Measurements from ENCODE around the gene CLSTN1.
"Not testable (repeated sequence)": the region's sequence is repeated elsewhere in the genome, so short reads cannot be mapped to it uniquely, and the experiment has no call there.

The CLSTN1 gene

DNA sequence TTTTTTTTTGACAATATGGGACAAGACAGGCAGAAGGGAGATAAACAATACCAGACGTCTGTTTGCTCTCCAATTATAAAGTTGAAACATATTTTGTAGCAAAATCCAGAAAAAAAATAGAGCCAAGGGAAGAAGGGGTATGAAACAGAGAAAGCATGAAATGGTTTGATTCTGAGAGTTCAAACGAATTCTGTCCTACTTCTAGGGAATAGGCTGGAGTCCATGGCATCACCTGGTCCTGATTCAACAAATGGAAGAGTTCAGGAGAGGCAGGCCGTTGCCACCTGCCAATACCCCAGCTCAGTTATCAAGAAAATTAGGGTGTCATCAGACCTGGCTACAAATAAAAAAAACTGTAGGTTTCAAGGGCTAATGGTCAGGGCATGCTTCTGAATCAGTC, 71.8 kb downstream of the CLSTN1 start:
- H4K12ac ChIP-seq (ENCODE audit: low read depth, low read length): no peak overlapping the region
- H3K36me3 ChIP-seq (ENCODE audit: control insufficient read depth in 1 of 2, insufficient read depth in 2 of 2, low read length in 2 of 2): peaks cover 11 to 20% of the 10 kb centered on the region in 2 experiments
- H3K4me3 ChIP-seq (ENCODE audit: low read depth, low read length): no peak overlapping the region
- H3K27ac ChIP-seq (ENCODE audit: low read depth, low read length): no peak overlapping the region
- H3K9me3 ChIP-seq (ENCODE audit: insufficient read depth, low read depth, low read length): peaks cover 3% of the 10 kb centered on the region
- no peaks in the 10 kb centered on the region for H3K79me2 ChIP-seq (ENCODE audit: control insufficient read depth, insufficient read depth, low read length, poor library complexity)
- DNase-seq: no peak
- H3K23ac ChIP-seq (ENCODE audit: low read length): no peak overlapping the region
- no peak overlapping the region for H3K18ac ChIP-seq (ENCODE audit: low read length)
- no peak overlapping the region for H3K14ac ChIP-seq (ENCODE audit: low read length)
- H2AFZ ChIP-seq (ENCODE audit: insufficient read depth, low read length, poor library complexity): no peak overlapping the region
- no peak overlapping the region for H2AK5ac ChIP-seq (ENCODE audit: low read length)
- H3K4ac ChIP-seq (ENCODE audit: low read depth, low read length): no peak overlapping the region
- no peak overlapping the region for H2BK12ac ChIP-seq (ENCODE audit: low read length)
- no peak overlapping the region for H3K4me2 ChIP-seq (ENCODE audit: low read length)
- WGBS (ENCODE audit: extremely low coverage, insufficient coverage, insufficient read length): no CpG with 5 or more reads among the region's 3 CpGs
- H3K79me1 ChIP-seq (ENCODE audit: low read length): no peaks in the 10 kb centered on the region
- no peaks in the 10 kb centered on the region for H3K27me3 ChIP-seq (ENCODE audit: insufficient read depth, low read length)
- no peak overlapping the region for H3K9ac ChIP-seq (ENCODE audit: low read length)
- no peak overlapping the region for H2BK5ac ChIP-seq (ENCODE audit: low read depth, low read length, poor library complexity)
- no peak overlapping the region for H4K91ac ChIP-seq (ENCODE audit: low read depth, low read length)
- H2BK120ac ChIP-seq (ENCODE audit: insufficient read depth, low read length, poor library complexity): no peak overlapping the region
- H4K8ac ChIP-seq (ENCODE audit: low read depth, low read length): no peak overlapping the region
- peaks cover 0 to 4% of the 10 kb centered on the region in 2 experiments for H3K4me1 ChIP-seq (ENCODE audit: control insufficient read depth in 1 of 2, insufficient read depth in 2 of 2, low read length in 2 of 2)

DNA sequence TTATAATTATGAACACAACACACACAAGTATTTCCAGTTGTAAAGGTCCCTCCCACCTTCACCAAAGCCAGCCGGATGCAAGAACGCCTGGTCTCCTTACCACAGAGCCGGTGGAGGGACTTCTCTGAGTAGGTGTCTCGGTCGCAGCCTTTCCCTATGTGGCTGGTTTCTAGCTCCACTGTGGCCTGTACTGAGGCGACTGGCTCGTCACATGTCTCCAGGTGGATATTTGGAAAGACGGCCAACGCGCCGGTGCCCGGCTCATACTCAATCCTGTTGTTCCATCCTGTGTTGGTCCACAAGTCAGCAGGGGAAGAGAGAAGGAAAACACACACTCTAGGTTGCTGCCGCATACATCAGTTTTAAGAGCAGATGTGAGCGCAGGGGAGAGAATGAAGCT, 74.4 kb downstream of the CLSTN1 start:
- H4K8ac ChIP-seq (ENCODE audit: low read depth, low read length): no peak overlapping the region
- H2BK5ac ChIP-seq (ENCODE audit: low read depth, low read length, poor library complexity): no peak overlapping the region
- H3K79me1 ChIP-seq (ENCODE audit: low read length): no peaks in the 10 kb centered on the region
- H3K4ac ChIP-seq (ENCODE audit: low read depth, low read length): no peak overlapping the region
- H4K91ac ChIP-seq (ENCODE audit: low read depth, low read length): no peak overlapping the region
- no peaks in the 10 kb centered on the region for H3K4me1 ChIP-seq (ENCODE audit: control insufficient read depth in 1 of 2, insufficient read depth in 2 of 2, low read length in 2 of 2)
- no peak overlapping the region for H3K27ac ChIP-seq (ENCODE audit: low read depth, low read length)
- H2BK12ac ChIP-seq (ENCODE audit: low read length): no peak overlapping the region
- no peak overlapping the region for H3K23ac ChIP-seq (ENCODE audit: low read length)
- H3K4me3 ChIP-seq (ENCODE audit: low read depth, low read length): no peak overlapping the region
- no CpG with 5 or more reads among the region's 14 CpGs for WGBS (ENCODE audit: extremely low coverage, insufficient coverage, insufficient read length)
- no peak overlapping the region for H3K4me2 ChIP-seq (ENCODE audit: low read length)
- H2BK120ac ChIP-seq (ENCODE audit: insufficient read depth, low read length, poor library complexity): no peak overlapping the region
- peaks cover 14 to 22% of the 10 kb centered on the region in 2 experiments for H3K36me3 ChIP-seq (ENCODE audit: control insufficient read depth in 1 of 2, insufficient read depth in 2 of 2, low read length in 2 of 2)
- no peaks in the 10 kb centered on the region for H3K27me3 ChIP-seq (ENCODE audit: insufficient read depth, low read length)
- H2AFZ ChIP-seq (ENCODE audit: insufficient read depth, low read length, poor library complexity): no peak overlapping the region
- peaks cover 3% of the 10 kb centered on the region for H3K9me3 ChIP-seq (ENCODE audit: insufficient read depth, low read depth, low read length)
- DNase-seq: no peak
- H2AK5ac ChIP-seq (ENCODE audit: low read length): no peak overlapping the region
- H4K12ac ChIP-seq (ENCODE audit: low read depth, low read length): no peak overlapping the region
- H3K79me2 ChIP-seq (ENCODE audit: control insufficient read depth, insufficient read depth, low read length, poor library complexity): no peaks in the 10 kb centered on the region
- no peak overlapping the region for H3K9ac ChIP-seq (ENCODE audit: low read length)
- H3K18ac ChIP-seq (ENCODE audit: low read length): no peak overlapping the region
- H3K14ac ChIP-seq (ENCODE audit: low read length): no peak overlapping the region

DNA sequence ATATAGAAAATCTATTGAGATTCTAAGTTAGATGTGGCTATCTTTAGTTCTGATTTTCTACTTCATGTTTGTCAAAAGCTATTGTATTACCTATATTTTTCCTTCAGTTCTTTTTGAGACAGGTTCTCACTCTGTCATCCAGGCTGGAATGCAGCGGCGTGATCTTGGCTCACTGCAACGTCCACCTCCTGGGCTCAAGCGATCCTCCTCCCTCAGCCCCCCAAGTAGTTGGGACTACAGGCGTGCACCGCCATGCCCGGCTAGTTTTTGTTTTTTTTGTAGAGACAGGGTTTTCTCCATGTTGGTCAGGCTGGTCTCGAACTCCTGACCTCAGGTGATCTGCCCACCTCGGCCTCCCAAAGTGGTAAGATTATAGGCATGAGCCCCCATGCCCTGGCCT, 75.4 kb downstream of the CLSTN1 start:
- not testable (repeated sequence) for H2BK12ac ChIP-seq (ENCODE audit: low read length); H3K4ac ChIP-seq (ENCODE audit: low read depth, low read length); H3K9me3 ChIP-seq (ENCODE audit: insufficient read depth, low read depth, low read length); H3K79me1 ChIP-seq (ENCODE audit: low read length); H3K9ac ChIP-seq (ENCODE audit: low read length); H3K23ac ChIP-seq (ENCODE audit: low read length); DNase-seq; H3K27ac ChIP-seq (ENCODE audit: low read depth, low read length); H4K91ac ChIP-seq (ENCODE audit: low read depth, low read length); H2AK5ac ChIP-seq (ENCODE audit: low read length); H2AFZ ChIP-seq (ENCODE audit: insufficient read depth, low read length, poor library complexity); H3K4me1 ChIP-seq (ENCODE audit: control insufficient read depth in 1 of 2, insufficient read depth in 2 of 2, low read length in 2 of 2); H2BK120ac ChIP-seq (ENCODE audit: insufficient read depth, low read length, poor library complexity); H3K4me3 ChIP-seq (ENCODE audit: low read depth, low read length); H4K8ac ChIP-seq (ENCODE audit: low read depth, low read length); H3K18ac ChIP-seq (ENCODE audit: low read length); H3K14ac ChIP-seq (ENCODE audit: low read length); H3K27me3 ChIP-seq (ENCODE audit: insufficient read depth, low read length); H3K79me2 ChIP-seq (ENCODE audit: control insufficient read depth, insufficient read depth, low read length, poor library complexity); H2BK5ac ChIP-seq (ENCODE audit: low read depth, low read length, poor library complexity); H4K12ac ChIP-seq (ENCODE audit: low read depth, low read length); H3K4me2 ChIP-seq (ENCODE audit: low read length)
- WGBS (ENCODE audit: extremely low coverage, insufficient coverage, insufficient read length): no CpG with 5 or more reads among the region's 9 CpGs
- H3K36me3 ChIP-seq (ENCODE audit: control insufficient read depth in 1 of 2, insufficient read depth in 2 of 2, low read length in 2 of 2): peaks cover 21 to 26% of the 10 kb centered on the region in 2 experiments

DNA sequence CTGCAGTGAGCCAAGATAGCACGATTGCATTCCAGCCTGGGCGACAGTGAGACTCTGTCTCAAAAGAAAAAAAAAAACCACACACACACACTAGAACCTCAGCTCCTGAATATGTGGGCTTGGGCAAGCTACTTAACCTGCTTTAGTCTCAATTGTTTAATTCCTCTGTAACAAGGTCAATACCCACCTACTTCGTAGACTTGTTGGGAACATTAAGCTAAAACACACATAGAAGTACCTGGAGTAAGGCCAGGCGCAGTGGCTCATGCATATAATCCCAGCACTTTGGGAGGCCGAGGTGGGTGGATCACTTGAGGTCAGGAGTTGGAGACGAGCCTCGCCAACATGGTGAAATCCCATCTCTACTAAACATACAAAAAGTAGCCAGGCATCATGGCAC, 77.1 kb downstream of the CLSTN1 start:
- H2AK5ac ChIP-seq (ENCODE audit: low read length): no peak overlapping the region
- no peak overlapping the region for H3K23ac ChIP-seq (ENCODE audit: low read length)
- no peak overlapping the region for H2BK120ac ChIP-seq (ENCODE audit: insufficient read depth, low read length, poor library complexity)
- H3K79me1 ChIP-seq (ENCODE audit: low read length): no peaks in the 10 kb centered on the region
- H3K18ac ChIP-seq (ENCODE audit: low read length): no peak overlapping the region
- H2AFZ ChIP-seq (ENCODE audit: insufficient read depth, low read length, poor library complexity): no peak overlapping the region
- no peak overlapping the region for H2BK12ac ChIP-seq (ENCODE audit: low read length)
- H3K36me3 ChIP-seq (ENCODE audit: control insufficient read depth in 1 of 2, insufficient read depth in 2 of 2, low read length in 2 of 2): peaks cover 22 to 28% of the 10 kb centered on the region in 2 experiments
- H4K8ac ChIP-seq (ENCODE audit: low read depth, low read length): no peak overlapping the region
- no peak overlapping the region for H2BK5ac ChIP-seq (ENCODE audit: low read depth, low read length, poor library complexity)
- no peak overlapping the region for H3K4me2 ChIP-seq (ENCODE audit: low read length)
- no peaks in the 10 kb centered on the region for H3K27me3 ChIP-seq (ENCODE audit: insufficient read depth, low read length)
- DNase-seq: no peak
- H3K4me1 ChIP-seq (ENCODE audit: control insufficient read depth in 1 of 2, insufficient read depth in 2 of 2, low read length in 2 of 2): no peaks in the 10 kb centered on the region
- no peak overlapping the region for H4K12ac ChIP-seq (ENCODE audit: low read depth, low read length)
- no peak overlapping the region for H3K4me3 ChIP-seq (ENCODE audit: low read depth, low read length)
- H3K27ac ChIP-seq (ENCODE audit: low read depth, low read length): no peak overlapping the region
- WGBS (ENCODE audit: extremely low coverage, insufficient coverage, insufficient read length): no CpG with 5 or more reads among the region's 7 CpGs
- no peak overlapping the region for H3K9ac ChIP-seq (ENCODE audit: low read length)
- no peaks in the 10 kb centered on the region for H3K79me2 ChIP-seq (ENCODE audit: control insufficient read depth, insufficient read depth, low read length, poor library complexity)
- no peak overlapping the region for H3K14ac ChIP-seq (ENCODE audit: low read length)
- no peak overlapping the region for H4K91ac ChIP-seq (ENCODE audit: low read depth, low read length)
- no peak overlapping the region for H3K4ac ChIP-seq (ENCODE audit: low read depth, low read length)
- no peaks in the 10 kb centered on the region for H3K9me3 ChIP-seq (ENCODE audit: insufficient read depth, low read depth, low read length)

Measured in trophoblast cell (in vitro differentiated cells and primary cell).